GM19468 (cell line): ENCODE measurements around the gene CPLX1.
"Not testable (repeated sequence)": the region's sequence is repeated elsewhere in the genome, so short reads cannot be mapped to it uniquely, and the experiment has no call there.

Experiments used
- ATAC-seq: cut with Tn5 transposase; IDR thresholded peaks from one replicate; pipeline ENCODE4 v1.9.1; 2021; ENCODE audit warnings: mild to moderate bottlenecking, moderate library complexity, moderate number of reproducible peaks; ENCODE audit not compliant: unreplicated experiment; ENCODE audit errors: extremely low read depth

Gene CPLX1

GRCh38 chr4:781493-782216 is 44.3 kb downstream of the CPLX1 start:
- peak; percentile 97 for ATAC-seq

GRCh38 chr4:780716-781492 is 45.0 kb downstream of the CPLX1 start:
- ATAC-seq, result no peak

GRCh38 chr4:780255-780654 is 45.7 kb downstream of the CPLX1 start:
- not testable (repeated sequence) for ATAC-seq

GRCh38 chr4:779555-779954 is 46.4 kb downstream of the CPLX1 start:
- ATAC-seq, result no peak

- ATAC-seq, result no peak
These were observed 48.2 kb downstream of the CPLX1 start for GRCh38 chr4:777520-778262.

- ATAC-seq, result no peak
These were observed 49.0 kb downstream of the CPLX1 start for GRCh38 chr4:776743-777441.

- ATAC-seq, result not testable (repeated sequence)
These were observed 50.4 kb downstream of the CPLX1 start for GRCh38 chr4:775485-775884.

- ATAC-seq, result not testable (repeated sequence)
These were observed 51.4 kb downstream of the CPLX1 start for GRCh38 chr4:774419-775092.

- no peak for ATAC-seq
These were observed 52.7 kb downstream of the CPLX1 start for GRCh38 chr4:773214-773613.

- ATAC-seq, result no peak
These were observed 53.2 kb downstream of the CPLX1 start for GRCh38 chr4:772776-773175.

- no peak for ATAC-seq
These were observed 53.8 kb downstream of the CPLX1 start for GRCh38 chr4:772118-772517.

GRCh38 chr4:771464-771863 is 54.5 kb downstream of the CPLX1 start:
- no peak for ATAC-seq

GRCh38 chr4:770022-770421 is 55.9 kb downstream of the CPLX1 start:
- ATAC-seq, result no peak

GRCh38 chr4:769511-769910 is 56.4 kb downstream of the CPLX1 start:
- ATAC-seq, result no peak

- ATAC-seq, result no peak
These were observed 56.9 kb downstream of the CPLX1 start for GRCh38 chr4:768995-769394.

- no peak for ATAC-seq
These were observed 57.9 kb downstream of the CPLX1 start for GRCh38 chr4:768076-768475.

GRCh38 chr4:766559-767283 is 59.2 kb downstream of the CPLX1 start:
- ATAC-seq, result no peak

- ATAC-seq, result no peak
These were observed 59.8 kb downstream of the CPLX1 start for GRCh38 chr4:766152-766515.
